IMR-90 (cell line): ENCODE measurements around the gene ITCH. TPM values are rescaled to one million over a fixed set of nuclear protein-coding genes. Genes with fewer than 3 reads are reported as not detected.
"Not testable (repeated sequence)": the region's sequence is repeated elsewhere in the genome, so short reads cannot be mapped to it uniquely, and the experiment has no call there.

Experiments
- ATAC-seq: fragments of 200-7000 bp; cut with Tn5 transposase; 2 replicates; pipeline ENCODE4 v1.9.1; 2020; ENCODE audit warnings: low read depth, mild to moderate bottlenecking, moderate library complexity
- BruUV-seq: library from RNA; stranded (reverse); fragments of 400-500 nt; replicated peaks from 2 replicates; lab custom pipeline; 2021; lab: Mats Ljungman, UMichigan
- CTCF ChIA-PET: fragments of 300-600 bp; formaldehyde crosslinking; extraction: SDS; loops from one replicate; lab custom pipeline; 2021; ENCODE audit warnings: antibody characterized with exemption; lab: Yijun Ruan, JAX
- POLR2A ChIA-PET: fragments of 300-600 bp; sonication (Branson Sonifier 250); formaldehyde crosslinking; loops from one replicate; lab custom pipeline; 2022; ENCODE audit warnings: antibody characterized with exemption; ENCODE audit not compliant: unreplicated experiment; lab: Charles Lee
- DNase-seq: peaks from one replicate; pipeline ENCODE4 v3.0.0; 2013
- H2AFZ ChIP-seq: replicated peaks from 2 replicates; pipeline ENCODE3; 2013; ENCODE audit warnings: low read length, mild to moderate bottlenecking; ENCODE audit not compliant: poor library complexity
- H2AK5ac ChIP-seq: 2 replicates; pipeline ENCODE4 v1.6.1; 2013; ENCODE audit warnings: low read depth, low read length, inconsistent platforms
- H2AK9ac ChIP-seq: replicated peaks from 2 replicates; pipeline ENCODE3; 2013; ENCODE audit warnings: mild to moderate bottlenecking, low read depth, low read length, moderate library complexity; ENCODE audit not compliant: poor library complexity
- H2BK120ac ChIP-seq: 2 replicates; pipeline ENCODE4 v1.6.1; 2013; ENCODE audit warnings: low read depth, low read length, inconsistent platforms
- H2BK15ac ChIP-seq: 3 replicates; pipeline ENCODE4 v1.6.1; 2013; ENCODE audit warnings: low read depth, low read length, inconsistent platforms
- H2BK20ac ChIP-seq: 2 replicates; pipeline ENCODE4 v1.6.1; 2013; ENCODE audit warnings: low read depth, mild to moderate bottlenecking, inconsistent platforms, low read length, moderate library complexity
- H2BK5ac ChIP-seq: 2 replicates; pipeline ENCODE4 v1.6.1; 2013; ENCODE audit warnings: mild to moderate bottlenecking, low read depth, low read length, inconsistent platforms; ENCODE audit not compliant: poor library complexity, severe bottlenecking
- H3K14ac ChIP-seq: replicated peaks from 2 replicates; pipeline ENCODE4 v1.6.1; 2013; ENCODE audit warnings: low read depth, low read length, inconsistent platforms
- H3K18ac ChIP-seq: 2 replicates; pipeline ENCODE4 v1.6.1; 2013; ENCODE audit warnings: low read depth, low read length, control low read depth
- H3K23ac ChIP-seq: 2 replicates; pipeline ENCODE4 v1.6.1; 2013; ENCODE audit warnings: low read depth, low read length, inconsistent platforms
- H3K27ac ChIP-seq: 2 replicates; pipeline ENCODE4 v1.5.1; 2013; ENCODE audit warnings: mild to moderate bottlenecking, control low read depth, low read length; ENCODE audit not compliant: insufficient read depth
- H3K27me3 ChIP-seq: 2 replicates; pipeline ENCODE4 v1.6.1; 2013; ENCODE audit warnings: low read length; ENCODE audit not compliant: control insufficient read depth, insufficient read depth
- H3K36me3 ChIP-seq: 2 replicates; pipeline ENCODE4 v1.6.1; 2013; ENCODE audit warnings: low read length, mixed read lengths; ENCODE audit not compliant: control insufficient read depth, insufficient read depth
- H3K4ac ChIP-seq: 2 replicates; pipeline ENCODE4 v1.6.1; 2013; ENCODE audit warnings: low read depth, low read length, inconsistent platforms
- H3K4me1 ChIP-seq: 2 replicates; pipeline ENCODE4 v1.6.1; 2013; ENCODE audit warnings: low read length, mixed read lengths; ENCODE audit not compliant: control insufficient read depth, insufficient read depth
- H3K4me2 ChIP-seq: 2 replicates; pipeline ENCODE4 v1.6.1; 2013; ENCODE audit warnings: low read depth, mild to moderate bottlenecking, control low read depth, low read length, moderate library complexity
- H3K4me3 ChIP-seq: 2 replicates; pipeline ENCODE4 v1.5.1; 2013; ENCODE audit warnings: low read depth, mild to moderate bottlenecking, control low read depth, low read length, moderate library complexity; ENCODE audit not compliant: insufficient read depth
- H3K56ac ChIP-seq: 2 replicates; pipeline ENCODE4 v1.6.1; 2013; ENCODE audit warnings: low read length, inconsistent platforms; ENCODE audit not compliant: insufficient read depth; ENCODE audit errors: extremely low read depth
- H3K79me1 ChIP-seq, 2 experiments: 2 replicates each; pipeline ENCODE4 v1.6.1; 2013; ENCODE audit warnings: low read length in 2 of 2, inconsistent platforms in 1 of 2, low read depth in 1 of 2
- H3K9ac ChIP-seq: 2 replicates; pipeline ENCODE4 v1.6.1; 2013; ENCODE audit warnings: low read depth, low read length, control low read depth
- H3K9me1 ChIP-seq: 2 replicates; pipeline ENCODE4 v1.6.1; 2013; ENCODE audit warnings: low read length, inconsistent platforms; ENCODE audit not compliant: insufficient read depth
- H3K9me3 ChIP-seq: 2 replicates; pipeline ENCODE4 v1.6.1; 2013; ENCODE audit warnings: low read length; ENCODE audit not compliant: control insufficient read depth, insufficient read depth
- H4K20me1 ChIP-seq: 2 replicates; pipeline ENCODE4 v1.6.1; 2013; ENCODE audit warnings: low read length, inconsistent platforms; ENCODE audit not compliant: insufficient read depth
- H4K5ac ChIP-seq: 2 replicates; pipeline ENCODE4 v1.6.1; 2013; ENCODE audit warnings: mild to moderate bottlenecking, low read depth, low read length, control low read depth
- H4K8ac ChIP-seq, 2 experiments: 2 replicates each; pipeline ENCODE4 v1.6.1; 2013; ENCODE audit warnings: low read depth in 2 of 2, low read length in 2 of 2, control low read depth in 1 of 2, inconsistent platforms in 1 of 2
- H4K91ac ChIP-seq: 2 replicates; pipeline ENCODE4 v1.6.1; 2013; ENCODE audit warnings: low read depth, low read length, inconsistent platforms; ENCODE audit not compliant: insufficient read depth
- MXI1 ChIP-seq: IDR thresholded peaks from 2 replicates; pipeline ENCODE4 v1.6.1; 2012; ENCODE audit warnings: low read depth, mild to moderate bottlenecking, low read length, moderate library complexity, borderline replicate concordance
- WGBS, 2 experiments: methylation state at CpG; one replicate each; pipeline versions ENCODE4 v1.1.5 to v1.1.7; 2013; ENCODE audit warnings: missing lambda C conversion rate in 2 of 2; ENCODE audit not compliant: insufficient read length in 1 of 2; ENCODE audit errors: extremely low coverage in 2 of 2; 5-methylcytosine and 5-hydroxymethylcytosine counted together
- dilution Hi-C: fragments of 300-500 bp; cut with HindIII; formaldehyde crosslinking; loops from one replicate; pipeline ENCODE4 v1.14.3; 2018; ENCODE audit warnings: low sequenced_read_pairs; ENCODE audit not compliant: unreplicated experiment
- in situ Hi-C: fragments of 300-500 bp; cut with MboI; formaldehyde crosslinking; loops from 3 replicates; pipeline ENCODE4 v1.14.3; 2019; ENCODE audit warnings: low sequenced_read_pairs, inconsistent platforms, mixed read lengths
- intact Hi-C: fragments of 100-400 bp; cut with micrococcal nuclease; formaldehyde crosslinking; loops from 2 replicates; pipeline ENCODE4 v1.10.0; 2022
- polyA plus RNA-seq, 3 experiments: library from polyadenylated mRNA; depleted of rRNA; stranded (reverse); fragments of >200 nt; gene quantifications; 2 replicates each; pipeline ENCODE4 v1.2.3, GENCODE V29; 2012; ENCODE audit warnings: low replicate concordance in 1 of 3
- total RNA-seq: library from RNA; depleted of rRNA; stranded (reverse); fragments of >200 nt; gene quantifications from 2 replicates; pipeline ENCODE4 v1.2.3, GENCODE V29; 2012
- TF ChIP-seq, protein P1 (sequence below): fragments of 150-350 bp; IDR thresholded peaks from 2 replicates; pipeline ENCODE4 v1.6.1; 2016; ENCODE audit warnings: low read depth, mild to moderate bottlenecking, low read length, moderate library complexity, borderline replicate concordance
- TF ChIP-seq, protein P2 (sequence below): fragments of 150-350 bp; IDR thresholded peaks from 2 replicates; pipeline ENCODE4 v1.6.1; 2017; ENCODE audit warnings: mild to moderate bottlenecking, antibody characterized with exemption, low read length, low read depth

ITCH gene
- total and polyA plus RNA-seq, 2 of the 4 experiments (the other 2 are of a cell fraction) = 12.7 to 94.6 TPM

DNA sequence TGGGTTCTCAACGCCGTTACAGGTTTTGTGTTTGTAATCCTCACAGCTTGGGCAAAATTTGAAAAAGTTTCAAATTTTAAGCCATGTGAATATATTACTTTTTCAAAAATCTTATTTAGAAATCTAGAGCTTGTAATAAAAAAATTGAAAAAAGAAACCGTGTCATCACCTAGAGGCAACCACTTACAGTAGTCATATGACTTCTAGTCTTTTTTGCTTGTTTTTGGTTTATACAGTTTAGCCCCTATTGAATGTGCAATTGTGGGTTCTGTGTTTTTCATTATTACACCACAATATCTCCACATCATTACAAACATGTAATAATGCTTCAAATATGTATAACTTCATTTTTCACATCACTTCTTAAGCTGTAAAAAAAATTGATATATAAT lies 154.0 kb downstream of the ITCH start (continued):
- TF ChIP-seq, protein P1, sequence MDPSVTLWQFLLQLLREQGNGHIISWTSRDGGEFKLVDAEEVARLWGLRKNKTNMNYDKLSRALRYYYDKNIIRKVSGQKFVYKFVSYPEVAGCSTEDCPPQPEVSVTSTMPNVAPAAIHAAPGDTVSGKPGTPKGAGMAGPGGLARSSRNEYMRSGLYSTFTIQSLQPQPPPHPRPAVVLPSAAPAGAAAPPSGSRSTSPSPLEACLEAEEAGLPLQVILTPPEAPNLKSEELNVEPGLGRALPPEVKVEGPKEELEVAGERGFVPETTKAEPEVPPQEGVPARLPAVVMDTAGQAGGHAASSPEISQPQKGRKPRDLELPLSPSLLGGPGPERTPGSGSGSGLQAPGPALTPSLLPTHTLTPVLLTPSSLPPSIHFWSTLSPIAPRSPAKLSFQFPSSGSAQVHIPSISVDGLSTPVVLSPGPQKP = no peak
- TF ChIP-seq, protein P2, sequence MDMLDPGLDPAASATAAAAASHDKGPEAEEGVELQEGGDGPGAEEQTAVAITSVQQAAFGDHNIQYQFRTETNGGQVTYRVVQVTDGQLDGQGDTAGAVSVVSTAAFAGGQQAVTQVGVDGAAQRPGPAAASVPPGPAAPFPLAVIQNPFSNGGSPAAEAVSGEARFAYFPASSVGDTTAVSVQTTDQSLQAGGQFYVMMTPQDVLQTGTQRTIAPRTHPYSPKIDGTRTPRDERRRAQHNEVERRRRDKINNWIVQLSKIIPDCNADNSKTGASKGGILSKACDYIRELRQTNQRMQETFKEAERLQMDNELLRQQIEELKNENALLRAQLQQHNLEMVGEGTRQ = no peak
- no peak for TF ChIP-seq MXI1

DNA sequence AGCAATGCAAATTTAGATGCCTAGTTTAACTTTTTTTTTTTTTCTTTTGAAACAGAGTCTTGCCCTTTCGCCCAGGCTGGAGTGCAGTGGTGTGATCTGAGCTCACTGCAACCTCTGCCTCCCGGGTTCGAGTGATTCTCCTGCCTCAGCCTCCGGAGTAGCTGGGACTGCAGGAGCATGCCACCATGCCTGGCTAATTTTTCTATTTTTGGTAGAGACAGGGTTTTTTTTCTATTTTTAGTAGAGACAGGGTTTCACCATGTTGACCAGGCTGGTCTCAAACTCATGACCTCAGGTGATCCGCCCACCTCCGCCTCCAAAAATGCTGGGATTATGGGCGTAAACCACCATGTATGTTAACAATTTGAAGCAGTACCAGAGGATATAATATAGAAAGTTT lies 155.8 kb downstream of the ITCH start:
- H2AK5ac ChIP-seq, H3K27me3 ChIP-seq, H3K4ac ChIP-seq, intact Hi-C loops, H2AK9ac ChIP-seq, H3K18ac ChIP-seq, H3K27ac ChIP-seq, H3K9ac ChIP-seq, BruUV-seq, H3K4me3 ChIP-seq, H2BK5ac ChIP-seq, H3K9me3 ChIP-seq, dilution Hi-C loops, H4K5ac ChIP-seq, H3K56ac ChIP-seq, H3K23ac ChIP-seq, H2BK15ac ChIP-seq, H4K91ac ChIP-seq, H2BK120ac ChIP-seq, ATAC-seq, H3K4me2 ChIP-seq, POLR2A ChIA-PET, H4K8ac ChIP-seq, DNase-seq, H3K36me3 ChIP-seq, H2AFZ ChIP-seq, H3K14ac ChIP-seq, H2BK20ac ChIP-seq: not testable (repeated sequence)
- H4K20me1 ChIP-seq = peaks cover 25% of the 10 kb centered on the region
- H3K9me1 ChIP-seq = peaks cover 19% of the 10 kb centered on the region
- in situ Hi-C loops = loop anchor here (5.0 kb wide), 1 partner anchor 207 kb away; no protein-coding TSS in a partner anchor
- CTCF ChIA-PET = interaction anchor here (0.6 to 4.3 kb wide), 2 partner anchors 133 to 206 kb away, joined by 6 to 24 read pairs; no protein-coding TSS in a partner anchor
- no CpG with 5 or more reads among the region's 7 CpGs for WGBS, 2 experiments
- H3K4me1 ChIP-seq = peaks cover 23% of the 10 kb centered on the region
- H3K79me1 ChIP-seq = peaks cover 15 to 74% of the 10 kb centered on the region in 2 experiments

DNA sequence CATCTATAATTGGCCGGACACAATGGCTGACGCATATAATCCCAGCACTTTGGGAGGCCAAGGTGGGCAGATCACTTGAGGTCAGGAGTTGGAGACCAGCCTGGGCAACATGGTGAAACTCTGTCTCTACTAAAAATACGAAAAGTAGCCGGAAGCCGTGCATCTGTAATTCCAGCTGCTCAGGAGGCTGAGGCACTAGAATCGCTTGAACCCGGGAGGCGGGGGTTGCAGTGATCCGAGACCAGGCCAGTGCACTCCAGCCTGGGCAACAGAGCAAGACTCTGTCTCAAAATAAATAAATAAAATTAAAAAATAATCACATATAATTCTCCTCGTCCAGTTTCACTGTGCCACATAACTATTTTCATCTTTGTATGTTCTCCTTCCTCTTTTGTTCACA lies 156.8 kb downstream of the ITCH start:
- H3K4me3 ChIP-seq, H2BK15ac ChIP-seq, H4K8ac ChIP-seq, H2BK120ac ChIP-seq, ATAC-seq, H3K23ac ChIP-seq, intact Hi-C loops, H4K91ac ChIP-seq, H3K27ac ChIP-seq, POLR2A ChIA-PET, H3K9ac ChIP-seq, BruUV-seq, H3K4me2 ChIP-seq, H3K56ac ChIP-seq, CTCF ChIA-PET, dilution Hi-C loops, H2AK5ac ChIP-seq, DNase-seq, H2AK9ac ChIP-seq, H3K36me3 ChIP-seq, H2BK20ac ChIP-seq, H2BK5ac ChIP-seq, H4K5ac ChIP-seq, H2AFZ ChIP-seq, H3K14ac ChIP-seq, H3K27me3 ChIP-seq, H3K9me3 ChIP-seq, H3K4ac ChIP-seq, H3K18ac ChIP-seq: not testable (repeated sequence)
- WGBS, 2 experiments = 100% methylated on average over 1 to 3 of the region's 10 CpGs
- H3K4me1 ChIP-seq = peaks cover 23% of the 10 kb centered on the region
- H3K9me1 ChIP-seq = peaks cover 22% of the 10 kb centered on the region
- H4K20me1 ChIP-seq = peaks cover 25% of the 10 kb centered on the region
- peaks cover 19 to 74% of the 10 kb centered on the region in 2 experiments for H3K79me1 ChIP-seq
- in situ Hi-C loops = loop anchor here (5.0 kb wide), 1 partner anchor 208 kb away; no protein-coding TSS in a partner anchor
